ENCODE results near the gene CIAO1.
A peak's percentile ranks its signal among the peaks of the same experiment; 100 is the strongest.
"Not testable (repeated sequence)": the region's sequence is repeated elsewhere in the genome, so short reads cannot be mapped to it uniquely, and the experiment has no call there.

The CIAO1 gene

DNA sequence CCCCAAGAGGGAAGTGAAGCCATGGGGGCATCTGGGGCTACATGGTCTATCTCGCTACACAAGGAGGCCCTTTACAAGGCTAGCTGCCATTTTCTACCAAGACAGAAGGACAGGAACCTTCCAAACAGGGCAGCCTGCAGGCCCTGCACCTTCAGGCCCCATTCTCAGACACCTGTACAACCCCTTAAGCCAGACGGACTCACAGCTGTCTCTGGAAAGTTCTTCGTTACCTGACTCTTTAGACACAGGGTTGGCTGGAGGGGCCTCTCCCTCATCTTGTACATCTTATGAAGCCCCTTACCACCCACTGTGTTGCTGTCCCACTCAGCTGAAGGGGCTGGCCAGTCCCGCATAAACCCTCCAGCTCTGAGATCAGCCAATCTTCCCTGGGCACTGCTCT, 17.4 kb upstream of the CIAO1 start:
- no peak overlapping the region for H3K4me3 ChIP-seq (ENCODE audit: low read depth, low read length)
- no peak for DNase-seq (ENCODE audit: low read depth)

DNA sequence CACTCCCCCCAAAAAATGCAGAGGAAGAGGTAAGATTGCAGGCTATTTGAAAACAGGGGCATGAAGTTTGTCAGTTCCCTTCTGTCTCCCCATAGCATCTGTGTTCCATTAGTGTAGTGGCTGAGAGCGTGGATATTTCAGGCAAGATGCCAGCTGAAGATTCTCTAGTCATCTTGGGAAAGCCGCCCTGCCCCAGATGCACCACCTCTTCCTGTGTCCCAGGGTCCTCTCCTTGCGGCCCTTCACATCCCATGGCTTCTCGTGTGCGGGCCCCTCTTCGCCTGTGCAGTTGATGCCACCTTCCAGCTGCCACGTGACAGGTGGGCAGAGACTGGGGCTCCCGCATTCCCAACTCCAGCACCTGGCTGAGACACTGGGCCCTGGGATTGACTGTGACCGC, 16.4 kb upstream of the CIAO1 start:
- no peak for DNase-seq (ENCODE audit: low read depth)
- H3K4me3 ChIP-seq (ENCODE audit: low read depth, low read length) = no peak overlapping the region

DNA sequence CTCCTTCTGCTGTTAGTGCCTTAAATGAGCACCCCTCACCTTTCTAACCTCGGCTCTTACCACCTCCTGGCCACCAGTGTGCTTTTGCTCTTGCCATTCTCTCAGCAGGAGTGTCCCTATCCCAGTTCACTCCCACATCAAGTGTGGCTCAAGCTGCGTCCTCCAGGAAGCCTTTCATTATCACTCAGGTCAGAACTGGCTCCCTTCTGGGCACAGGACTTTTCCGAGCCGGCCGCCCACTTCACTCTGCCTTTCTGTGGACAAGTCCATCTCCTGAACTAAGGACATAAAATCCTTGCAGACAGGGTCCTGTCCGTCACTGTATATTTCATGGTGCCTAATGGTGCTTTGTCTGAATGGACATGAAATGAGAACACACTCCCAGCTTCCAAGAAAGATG, 15.8 kb upstream of the CIAO1 start:
- no peak overlapping the region for H3K4me3 ChIP-seq (ENCODE audit: low read depth, low read length)
- DNase-seq (ENCODE audit: low read depth) = no peak

DNA sequence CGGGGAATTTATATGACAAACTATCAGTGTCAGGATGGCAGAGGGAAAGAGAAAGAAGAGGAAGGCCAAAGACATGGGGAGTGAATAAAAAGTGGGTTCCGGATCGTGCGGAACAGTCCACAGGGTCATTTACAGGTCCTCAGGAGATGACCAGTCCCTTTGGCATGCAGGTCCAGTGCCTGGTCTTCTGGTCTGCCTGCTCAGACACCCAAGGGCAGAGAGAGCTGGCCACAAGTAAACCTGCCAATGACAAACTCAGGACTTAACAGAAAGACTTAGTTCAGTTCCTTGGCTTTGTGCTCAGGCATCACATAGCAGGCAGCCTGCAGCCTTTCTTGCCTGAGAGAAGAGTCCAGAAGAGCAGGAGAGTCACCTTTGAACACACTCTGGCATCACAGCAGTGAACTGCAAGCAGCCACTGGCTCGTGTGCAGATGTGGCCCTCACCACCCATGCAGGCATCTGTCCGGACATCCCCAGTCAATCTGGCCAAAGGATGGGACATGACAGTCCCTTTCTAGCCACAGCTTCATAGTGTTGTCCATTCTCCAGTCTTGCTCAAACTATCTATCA, 14.2 kb upstream of the CIAO1 start:
- DNase-seq (ENCODE audit: low read depth) = peak; percentile 76
- no peak overlapping the region for H3K4me3 ChIP-seq (ENCODE audit: low read depth, low read length)

DNA sequence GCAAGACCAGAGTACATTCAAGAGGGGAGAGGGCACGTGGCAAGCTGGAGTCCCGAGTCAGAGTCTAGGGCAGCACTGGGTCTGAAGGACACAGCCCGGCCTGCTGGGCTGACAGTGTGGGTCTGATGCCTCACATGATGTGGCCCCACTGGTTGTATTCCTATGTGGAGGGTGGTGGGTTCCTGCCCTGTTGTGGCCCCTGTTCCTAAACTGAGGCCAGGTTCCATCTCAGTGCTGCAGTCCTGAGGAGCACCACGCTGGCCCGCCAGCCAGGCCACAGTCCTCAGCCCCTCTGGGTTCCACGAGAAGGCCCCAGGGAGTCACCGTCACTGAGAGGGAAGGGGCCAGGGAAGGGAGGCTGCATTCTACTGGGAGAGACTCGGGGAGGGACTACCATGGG, 13.5 kb upstream of the CIAO1 start:
- H3K4me3 ChIP-seq (ENCODE audit: low read depth, low read length) = no peak overlapping the region
- no peak for DNase-seq (ENCODE audit: low read depth)

DNA sequence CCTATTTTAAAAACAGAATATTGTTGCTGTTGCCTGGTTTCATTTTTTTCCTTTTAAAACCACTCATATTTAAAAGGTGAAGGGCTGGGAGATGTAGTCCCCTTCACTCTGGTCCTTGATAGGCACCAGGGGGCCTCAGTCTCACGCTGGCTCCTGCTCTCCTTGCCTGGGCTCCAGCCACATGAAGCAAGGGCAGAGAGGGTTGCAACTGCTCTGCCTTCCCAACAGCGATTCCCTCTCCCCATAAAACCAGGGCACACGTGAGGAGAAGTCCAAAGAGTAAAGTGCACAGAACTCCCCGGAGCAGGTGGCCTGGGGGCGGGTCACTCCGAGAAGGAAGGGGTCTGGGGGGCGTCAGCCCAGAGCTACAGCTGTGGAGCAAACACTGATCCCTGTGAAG, 13.0 kb upstream of the CIAO1 start:
- no peak for DNase-seq (ENCODE audit: low read depth)
- no peak overlapping the region for H3K4me3 ChIP-seq (ENCODE audit: low read depth, low read length)

DNA sequence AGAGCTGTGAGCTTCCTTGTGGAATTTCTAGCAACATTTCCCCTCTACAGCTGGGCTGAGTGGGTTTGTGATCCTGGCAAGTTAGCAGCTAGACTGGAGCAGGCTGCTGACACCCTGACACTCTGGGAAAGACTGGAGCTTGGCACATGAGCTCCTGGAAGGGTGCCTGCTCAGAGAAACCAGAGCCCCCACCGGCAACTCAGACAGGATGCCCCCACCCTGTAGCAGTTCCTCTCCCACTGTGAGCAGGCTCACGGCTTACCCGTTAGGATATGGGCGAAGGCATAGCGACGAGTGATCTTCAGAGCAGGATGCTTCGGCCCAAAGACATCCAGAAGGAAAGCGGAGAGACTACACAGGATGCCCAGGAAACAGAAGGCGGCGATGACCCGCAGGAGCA, 11.5 kb upstream of the CIAO1 start:
- H3K4me3 ChIP-seq (ENCODE audit: low read depth, low read length) = no peak overlapping the region
- no peak for DNase-seq (ENCODE audit: low read depth)

DNA sequence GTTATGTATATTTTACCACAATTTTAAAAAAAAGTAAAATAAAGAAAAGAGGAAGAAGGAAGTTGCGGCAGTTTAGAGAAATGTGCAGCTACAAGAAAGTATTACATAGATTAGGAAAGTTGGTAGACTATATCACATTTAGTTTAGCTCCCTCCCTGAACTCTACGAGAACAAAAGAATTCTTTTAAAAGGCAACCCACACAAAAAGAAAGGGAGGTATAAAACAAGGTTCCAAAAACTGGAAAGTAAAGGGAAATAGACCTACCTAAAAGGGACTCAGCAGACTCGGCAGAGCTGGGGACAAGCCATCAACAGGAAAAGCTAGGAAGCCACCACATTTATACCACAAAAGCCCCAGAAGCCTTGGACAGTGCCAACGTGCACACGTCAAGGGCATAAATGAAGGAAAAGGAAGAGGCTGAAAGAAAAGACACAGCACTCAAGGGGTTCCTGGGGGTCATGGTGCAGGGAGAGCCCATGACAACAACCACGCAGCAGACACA, 9.4 kb upstream of the CIAO1 start:
- no peak for DNase-seq (ENCODE audit: low read depth)
- no peak overlapping the region for H3K4me3 ChIP-seq (ENCODE audit: low read depth, low read length)

DNA sequence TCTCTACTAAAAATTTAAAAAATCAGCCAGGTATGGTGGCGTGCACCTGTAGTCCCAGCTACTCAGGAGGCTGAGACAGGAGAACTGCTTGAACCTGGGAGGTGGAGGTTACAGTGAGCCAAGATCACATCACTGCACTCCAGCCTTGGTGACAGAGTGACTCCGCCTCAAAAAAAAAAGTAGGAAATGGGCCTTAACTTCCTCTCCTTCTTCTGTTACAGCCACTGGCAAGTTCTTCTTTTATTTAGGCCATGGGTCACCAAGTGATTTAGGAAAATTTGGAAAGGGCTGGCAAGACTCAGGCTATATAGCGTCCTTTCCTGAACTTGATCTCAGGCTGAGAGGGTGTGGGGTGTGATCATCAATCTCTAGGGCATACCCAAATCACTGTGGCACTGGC, 8.3 kb upstream of the CIAO1 start:
- not testable (repeated sequence) for DNase-seq (ENCODE audit: low read depth); H3K4me3 ChIP-seq (ENCODE audit: low read depth, low read length)

DNA sequence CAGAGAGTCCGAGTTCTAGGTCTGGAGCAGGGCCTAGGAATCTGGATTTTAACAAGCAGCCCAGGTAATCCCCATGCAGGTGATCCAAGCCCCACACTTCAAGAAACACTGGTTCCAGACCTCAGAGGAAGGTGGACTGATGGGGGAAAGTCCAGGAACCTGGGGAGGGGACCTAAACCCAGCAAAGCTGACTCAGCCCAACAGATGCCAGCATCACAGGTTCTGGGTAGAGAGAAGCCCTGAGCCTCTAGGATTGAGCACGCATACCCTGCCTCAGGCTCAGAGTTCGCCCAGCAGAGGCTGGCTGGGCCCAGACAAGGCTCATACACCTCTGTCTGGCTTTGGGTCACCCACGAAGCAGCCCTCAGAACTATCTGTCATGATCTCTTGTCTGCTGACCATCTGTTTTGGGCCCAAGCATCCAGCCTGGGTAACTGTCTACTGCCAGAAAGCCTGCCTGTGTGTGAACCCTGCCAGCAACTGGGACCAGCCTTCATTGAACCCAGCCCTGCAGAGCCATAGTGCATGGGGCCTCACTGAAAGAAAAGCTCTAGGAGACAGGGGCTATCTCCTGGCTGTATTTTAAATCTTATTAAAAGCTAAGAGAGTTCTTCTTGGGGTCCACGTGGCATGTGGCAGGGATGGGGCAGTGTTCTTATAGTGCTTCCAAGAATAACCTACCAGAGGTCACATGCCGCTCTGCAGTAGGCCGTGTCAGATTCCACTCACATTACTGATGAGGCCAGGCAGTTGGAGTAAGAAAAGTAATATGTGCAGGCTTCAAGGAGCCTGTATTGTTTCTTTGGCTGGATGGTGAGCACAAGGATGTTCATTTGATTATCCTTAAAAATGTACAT, 7.6 kb upstream of the CIAO1 start:
- H3K4me3 ChIP-seq (ENCODE audit: low read depth, low read length) = no peak overlapping the region

DNA sequence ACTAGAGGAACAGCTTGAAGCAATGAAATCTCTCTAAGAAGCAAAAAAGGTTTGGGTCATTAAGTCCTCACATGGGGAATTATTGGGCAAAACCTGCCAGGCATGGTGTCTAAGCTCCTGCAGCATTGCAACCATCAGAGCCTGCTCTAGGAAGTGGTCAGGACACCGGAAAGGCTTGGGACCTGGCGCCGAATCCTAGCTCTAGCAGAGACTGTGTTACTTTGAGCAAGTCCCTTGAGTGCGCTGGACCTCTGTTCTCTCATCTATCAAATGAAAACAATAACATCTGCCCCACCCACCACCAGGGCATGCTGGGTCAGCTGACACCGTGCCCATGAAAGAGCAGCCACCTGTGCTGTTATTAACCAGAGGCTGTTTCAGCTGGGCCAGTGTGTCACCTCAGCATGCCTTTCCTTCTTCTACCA, 6.5 kb upstream of the CIAO1 start:
- DNase-seq (ENCODE audit: low read depth) = no peak
- no peak overlapping the region for H3K4me3 ChIP-seq (ENCODE audit: low read depth, low read length)

More for the DNA sequence above, 7.6 kb upstream of the CIAO1 start:
- DNase-seq (ENCODE audit: low read depth) = no peak

DNA sequence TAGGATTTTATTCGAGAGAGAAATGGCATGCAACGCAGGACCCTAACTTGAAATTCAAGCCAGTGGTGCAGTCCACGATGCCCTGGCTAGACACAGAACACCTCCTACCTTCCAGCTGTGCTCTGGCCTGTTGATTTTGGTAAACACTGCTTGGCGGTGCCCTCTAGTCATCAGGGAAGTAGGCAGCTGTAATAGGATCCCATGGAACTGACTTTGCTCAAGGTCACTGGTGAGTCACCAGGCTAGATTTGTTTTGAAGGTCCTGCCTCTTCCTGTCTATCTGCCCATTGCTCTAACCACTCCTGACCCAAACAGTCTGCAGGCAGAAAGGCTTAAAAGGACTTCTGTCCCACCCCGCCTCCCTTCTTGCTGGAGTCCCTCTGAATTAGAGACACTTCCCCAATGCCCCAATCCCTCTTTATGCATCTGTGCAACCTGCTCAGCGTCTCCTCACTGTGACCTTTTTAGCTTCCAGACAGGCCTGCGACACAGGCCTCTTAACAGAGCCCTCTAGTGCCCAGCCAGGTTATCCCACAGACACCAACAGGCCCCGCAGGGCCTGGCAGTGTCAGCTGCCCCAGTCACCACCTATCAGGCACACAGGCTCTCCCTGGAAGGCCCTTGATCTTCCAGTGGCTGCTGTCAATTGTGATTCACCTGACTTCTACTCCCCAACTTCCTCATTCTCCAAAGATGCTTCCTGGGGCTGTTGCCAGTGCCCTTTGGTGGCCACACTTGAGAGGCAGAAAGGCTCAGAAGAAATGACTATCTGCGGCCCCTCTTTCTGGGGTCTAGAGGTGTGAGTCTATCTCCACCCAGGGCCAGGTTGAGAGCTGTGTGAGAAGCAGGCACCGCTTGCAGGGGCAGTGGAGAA, 5.4 kb upstream of the CIAO1 start:
- no peak overlapping the region for H3K4me3 ChIP-seq (ENCODE audit: low read depth, low read length)
- DNase-seq (ENCODE audit: low read depth) = peak; percentile 67

DNA sequence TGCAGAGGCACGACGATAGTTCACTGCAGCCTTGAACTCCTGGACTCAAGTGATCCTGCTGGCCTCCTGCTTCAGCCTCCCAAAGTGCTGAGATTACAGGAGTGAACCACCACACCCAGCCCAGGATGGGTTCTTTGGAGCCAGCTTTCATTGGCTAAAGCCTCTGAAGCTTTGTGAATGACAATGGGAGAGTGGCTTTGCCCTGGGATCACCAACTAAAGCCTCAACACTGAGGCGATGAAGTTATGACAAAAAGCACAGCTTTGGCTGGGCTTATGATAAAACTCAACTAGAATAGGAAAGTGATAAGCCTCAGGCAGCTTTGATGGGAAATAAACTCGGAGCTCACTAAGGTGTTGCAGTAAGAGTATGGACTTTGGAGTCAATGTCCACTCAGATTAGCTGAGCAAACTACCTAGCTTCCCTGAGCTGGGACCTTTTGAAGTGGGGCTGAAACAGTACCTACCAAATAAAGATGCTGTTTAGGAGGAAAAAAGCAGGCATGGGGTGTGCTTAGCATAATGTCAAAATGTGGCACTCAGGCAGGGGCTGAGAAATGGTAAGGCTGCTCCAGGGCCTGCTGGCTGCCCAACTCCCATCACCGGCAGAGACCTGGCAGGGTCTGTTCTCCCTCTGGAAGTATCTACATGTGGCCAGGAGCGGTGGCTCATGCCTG, 4.6 kb upstream of the CIAO1 start:
- DNase-seq (ENCODE audit: low read depth) = no peak
- H3K4me3 ChIP-seq (ENCODE audit: low read depth, low read length) = no peak overlapping the region

DNA sequence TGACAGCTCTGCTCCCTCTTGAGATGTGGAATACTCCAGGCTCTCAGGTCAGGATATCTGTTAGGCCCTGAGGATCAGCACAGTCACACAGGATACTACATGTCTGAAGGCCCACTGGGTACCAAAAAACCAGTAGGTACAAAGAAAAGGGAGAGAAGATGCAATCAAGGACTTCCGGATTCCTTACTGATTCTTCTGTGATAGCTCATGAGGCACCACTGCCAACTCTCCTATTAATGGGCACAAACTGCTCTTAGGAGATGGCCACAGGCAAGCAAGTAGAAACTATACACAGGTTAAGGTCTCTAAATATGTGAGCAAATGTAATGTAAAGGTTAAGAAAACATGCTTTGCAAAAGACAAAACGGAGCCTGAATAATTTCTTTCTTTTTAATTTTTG, 3.7 kb upstream of the CIAO1 start:
- no peak overlapping the region for H3K4me3 ChIP-seq (ENCODE audit: low read depth, low read length)
- no peak for DNase-seq (ENCODE audit: low read depth)

DNA sequence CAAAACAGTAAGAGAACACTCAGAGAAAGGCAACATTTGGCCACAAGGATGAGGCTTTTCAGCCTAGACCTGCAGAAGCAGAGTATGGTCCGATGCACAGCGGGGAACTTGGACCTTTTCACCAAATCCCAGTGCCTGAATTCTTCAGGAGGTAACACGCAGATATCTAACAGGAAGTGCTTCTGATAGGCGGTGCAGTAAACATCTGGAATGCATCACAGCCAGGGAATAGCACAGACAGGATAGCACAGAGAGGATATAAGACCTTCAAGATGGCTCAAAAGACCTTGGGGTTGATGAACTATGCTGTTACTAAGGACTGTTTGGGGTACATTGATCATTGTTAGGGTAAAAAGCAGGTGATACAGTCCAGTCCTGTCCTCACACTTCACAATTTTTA, 1.9 kb upstream of the CIAO1 start:
- no peak for DNase-seq (ENCODE audit: low read depth)
- no peak overlapping the region for H3K4me3 ChIP-seq (ENCODE audit: low read depth, low read length)

DNA sequence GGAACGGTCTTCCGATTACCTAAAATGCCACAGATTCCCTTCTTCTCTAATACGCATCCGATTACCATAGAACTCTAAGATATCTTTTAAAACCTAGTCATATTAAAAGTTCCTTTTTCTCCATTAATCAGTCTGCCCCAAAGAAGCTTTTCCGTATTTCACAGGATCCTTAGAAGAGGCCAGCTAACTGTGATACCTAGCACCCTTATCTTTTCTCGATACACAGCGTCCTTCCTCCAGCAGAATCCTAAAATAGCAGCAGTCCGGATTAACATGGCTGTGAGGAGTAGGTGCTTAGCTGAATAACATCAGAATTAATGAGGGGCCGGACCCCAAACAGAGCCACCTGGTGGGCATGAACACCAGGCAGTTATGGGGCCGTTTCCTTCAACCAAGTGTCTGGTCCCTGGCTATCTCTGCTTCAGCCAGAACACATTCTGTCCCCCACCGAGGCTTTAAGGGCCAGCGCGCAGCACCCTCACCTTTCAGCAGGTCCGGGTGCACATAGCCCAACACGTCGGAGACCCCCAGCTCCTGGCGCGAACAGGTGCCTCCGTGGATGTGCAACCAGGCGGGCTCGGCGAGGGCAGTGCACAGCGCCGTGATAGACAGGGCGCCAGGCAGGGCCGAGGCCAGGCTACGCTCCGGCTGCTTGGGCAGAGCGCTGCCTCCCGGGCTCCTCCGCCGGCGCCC, 1.2 kb upstream of the CIAO1 start:
- H3K4me3 ChIP-seq (ENCODE audit: low read depth, low read length) = peak overlapping the region; percentile 95
- DNase-seq (ENCODE audit: low read depth) = no peak

DNA sequence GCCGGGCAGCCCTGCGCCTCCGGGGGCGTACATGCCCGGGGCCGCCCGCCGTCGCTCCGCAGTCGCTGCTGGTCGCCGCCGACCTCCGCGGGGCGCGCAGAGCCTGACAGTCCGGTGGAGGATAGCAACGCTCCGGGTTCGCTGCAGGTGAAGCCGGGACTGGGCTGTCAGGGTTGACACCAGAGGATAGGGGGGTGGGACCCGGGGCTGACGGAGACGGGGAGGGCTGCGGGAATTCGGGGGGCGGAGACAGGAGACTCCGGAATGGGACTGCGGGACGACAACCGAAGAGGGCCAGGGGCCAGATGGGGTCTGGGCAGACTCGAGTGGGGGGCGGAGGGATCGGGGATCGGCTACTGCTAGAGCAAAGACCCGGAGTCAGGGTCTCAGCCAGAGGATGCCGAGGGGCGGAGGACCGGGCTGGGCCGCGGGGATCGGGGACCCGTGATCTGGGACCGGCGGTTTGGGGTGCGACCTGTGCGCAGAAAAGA, 631 bp upstream of the CIAO1 start:
- peak overlapping the region; percentile 95 for H3K4me3 ChIP-seq (ENCODE audit: low read depth, low read length)
- no peak for DNase-seq (ENCODE audit: low read depth)

DNA sequence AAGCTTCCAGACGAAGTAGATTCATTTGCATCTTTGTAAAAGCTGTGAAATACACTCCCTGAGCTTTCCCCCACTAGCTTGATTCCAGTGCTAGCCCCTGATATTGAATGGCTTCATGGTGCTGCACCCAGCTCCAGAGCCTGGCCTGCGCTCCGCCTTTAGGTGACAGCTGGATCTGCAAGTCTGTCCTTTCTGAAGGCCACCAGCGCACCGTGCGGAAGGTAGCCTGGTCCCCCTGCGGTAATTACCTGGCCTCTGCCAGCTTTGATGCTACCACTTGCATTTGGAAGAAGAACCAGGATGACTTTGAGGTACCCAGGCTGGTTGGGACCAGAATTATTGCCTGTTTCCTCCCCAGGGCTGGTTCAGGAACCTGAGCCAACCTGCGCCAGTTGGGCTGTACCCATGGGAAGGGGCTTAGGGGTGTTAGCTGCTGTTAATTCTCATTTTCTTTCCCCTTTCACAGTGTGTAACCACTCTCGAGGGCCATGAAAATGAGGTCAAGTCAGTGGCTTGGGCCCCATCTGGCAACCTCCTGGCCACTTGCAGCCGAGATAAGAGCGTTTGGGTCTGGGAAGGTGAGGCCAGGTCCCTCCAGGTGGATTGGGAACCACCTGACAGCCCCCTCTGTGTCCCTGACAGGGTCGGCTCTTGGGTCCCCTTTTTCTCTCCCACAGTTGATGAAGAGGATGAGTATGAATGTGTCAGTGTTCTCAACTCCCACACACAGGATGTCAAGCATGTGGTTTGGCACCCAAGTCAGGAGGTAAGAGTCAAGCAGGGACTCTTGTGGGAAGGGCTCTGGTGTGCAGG, 1.3 kb downstream of the CIAO1 start:
- peak overlapping the region; percentile 95 for H3K4me3 ChIP-seq (ENCODE audit: low read depth, low read length)
- DNase-seq (ENCODE audit: low read depth) = no peak

All from skeletal muscle cell (primary cell).